ENCODE measurements around the gene NUTM1.

Gene NUTM1

DNA sequence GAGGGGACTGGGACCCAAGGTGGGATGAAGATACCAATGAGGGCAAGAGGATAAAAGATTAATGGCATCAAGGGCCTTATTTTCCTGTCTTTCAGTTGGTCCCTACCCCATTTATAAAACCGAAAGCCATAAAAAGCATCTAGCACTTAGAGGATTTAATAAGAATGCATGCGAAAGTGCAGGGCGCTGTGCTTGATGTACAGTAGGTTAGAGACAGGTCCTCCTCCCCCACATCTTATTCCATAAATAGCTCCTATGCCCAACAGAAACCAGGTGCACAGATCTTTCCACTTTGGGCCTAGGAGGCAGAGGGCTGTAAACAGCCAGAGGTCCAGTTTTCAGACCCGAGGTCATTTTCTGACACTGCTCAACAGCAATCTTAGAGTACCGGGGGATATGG, 22.7 kb downstream of the NUTM1 start:
- H3K9me3 ChIP-seq (ENCODE audit: insufficient read depth, low read depth, low read length), result no peaks in the 10 kb centered on the region
- H3K9ac ChIP-seq (ENCODE audit: low read depth, low read length, poor library complexity, severe bottlenecking), result peak overlapping the region; percentile 93
- H3K36me3 ChIP-seq (ENCODE audit: insufficient read depth, low read length), result peaks cover 5% of the 10 kb centered on the region; the same call in 1 of the 2 replicates
- peaks cover 36% of the 10 kb centered on the region for H3K4me1 ChIP-seq (ENCODE audit: insufficient read depth, low read length, poor library complexity, severe bottlenecking)
- H3K4me2 ChIP-seq (ENCODE audit: low read depth, low read length, poor library complexity, severe bottlenecking), result peak overlapping the region; percentile 86
- H3K79me2 ChIP-seq (ENCODE audit: insufficient read depth, low read length), result peaks cover 43% of the 10 kb centered on the region
- 0 out of 2 replicates have a peak overlapping the region, but pooled peaks have one; percentile 92 for H2AFZ ChIP-seq (ENCODE audit: low read length)
- no peak for TF ChIP-seq EZH2phosphoT487 (IDR thresholded peaks at IDR 0.05; ENCODE audit: borderline replicate concordance)
- TF ChIP-seq, protein P1, sequence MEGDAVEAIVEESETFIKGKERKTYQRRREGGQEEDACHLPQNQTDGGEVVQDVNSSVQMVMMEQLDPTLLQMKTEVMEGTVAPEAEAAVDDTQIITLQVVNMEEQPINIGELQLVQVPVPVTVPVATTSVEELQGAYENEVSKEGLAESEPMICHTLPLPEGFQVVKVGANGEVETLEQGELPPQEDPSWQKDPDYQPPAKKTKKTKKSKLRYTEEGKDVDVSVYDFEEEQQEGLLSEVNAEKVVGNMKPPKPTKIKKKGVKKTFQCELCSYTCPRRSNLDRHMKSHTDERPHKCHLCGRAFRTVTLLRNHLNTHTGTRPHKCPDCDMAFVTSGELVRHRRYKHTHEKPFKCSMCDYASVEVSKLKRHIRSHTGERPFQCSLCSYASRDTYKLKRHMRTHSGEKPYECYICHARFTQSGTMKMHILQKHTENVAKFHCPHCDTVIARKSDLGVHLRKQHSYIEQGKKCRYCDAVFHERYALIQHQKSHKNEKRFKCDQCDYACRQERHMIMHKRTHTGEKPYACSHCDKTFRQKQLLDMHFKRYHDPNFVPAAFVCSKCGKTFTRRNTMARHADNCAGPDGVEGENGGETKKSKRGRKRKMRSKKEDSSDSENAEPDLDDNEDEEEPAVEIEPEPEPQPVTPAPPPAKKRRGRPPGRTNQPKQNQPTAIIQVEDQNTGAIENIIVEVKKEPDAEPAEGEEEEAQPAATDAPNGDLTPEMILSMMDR (conservative IDR thresholded peaks at IDR 0.05; ENCODE audit: low read length), result no peak
- H3K9me2 ChIP-seq (replicated peaks; ENCODE audit: low read depth, low read length), result no peaks in the 10 kb centered on the region
- peak overlapping the region; percentile 92 for H3K4me3 ChIP-seq (ENCODE audit: low read length, poor library complexity, severe bottlenecking)
- H3F3A ChIP-seq (ENCODE audit: low read depth), result no peaks in the 10 kb centered on the region
- peaks cover 16% of the 10 kb centered on the region for H4K20me1 ChIP-seq (ENCODE audit: insufficient read depth, low read length, poor library complexity, severe bottlenecking)
- no peaks in the 10 kb centered on the region for H3K27me3 ChIP-seq (ENCODE audit: insufficient read depth, low read length, poor library complexity, severe bottlenecking)

DNA sequence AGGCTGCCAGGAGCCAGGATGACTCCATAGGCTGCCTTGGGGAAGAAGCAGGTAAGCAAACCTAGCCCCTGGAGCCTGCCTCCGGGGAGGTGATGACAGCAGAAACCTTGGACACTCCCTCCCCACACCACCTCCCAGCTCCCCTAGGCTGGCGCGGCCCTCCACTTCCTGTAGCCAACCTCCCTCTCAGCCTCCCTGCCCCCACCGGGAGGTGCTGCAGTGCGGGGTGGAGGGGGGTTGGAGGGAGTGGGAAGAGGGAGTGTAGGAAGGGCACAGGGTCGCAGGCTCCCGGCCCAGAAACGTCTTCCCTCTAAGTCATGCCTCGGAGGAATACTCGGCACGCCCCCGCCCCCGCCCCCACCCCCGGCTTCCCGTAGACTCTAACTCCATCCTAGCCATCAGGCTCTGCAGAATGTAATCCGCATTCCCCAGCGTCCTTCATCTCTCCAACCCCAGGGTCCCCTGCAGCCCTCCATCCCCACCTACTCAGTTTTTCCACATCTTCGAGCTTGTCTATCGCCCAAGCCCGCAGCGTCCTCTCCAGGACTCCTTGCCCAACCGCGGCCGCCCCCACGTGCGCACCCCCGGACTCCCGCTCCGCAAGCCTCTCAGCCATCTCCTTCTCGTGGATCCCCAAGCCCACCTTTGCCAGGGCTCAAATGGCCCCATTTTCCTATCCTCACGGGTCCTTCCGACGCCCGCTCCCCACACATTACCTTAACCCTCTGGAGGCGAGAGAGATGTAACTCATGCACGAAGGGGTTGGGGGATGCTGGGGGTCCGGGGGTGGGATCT, 23.4 kb downstream of the NUTM1 start:
- Histone ChIP-seq H3K4me1 (ENCODE audit: insufficient read depth, low read length, poor library complexity, severe bottlenecking) (peaks cover 36% of the 10 kb centered on the region), H3K27me3 (ENCODE audit: insufficient read depth, low read length, poor library complexity, severe bottlenecking) (no peaks in the 10 kb centered on the region), H3K9me3 (ENCODE audit: insufficient read depth, low read depth, low read length) (no peaks in the 10 kb centered on the region), H4K20me1 (ENCODE audit: insufficient read depth, low read length, poor library complexity, severe bottlenecking) (peaks cover 16% of the 10 kb centered on the region), H3K9ac (ENCODE audit: low read depth, low read length, poor library complexity, severe bottlenecking) (peak overlapping the region; percentile 93), H3K79me2 (ENCODE audit: insufficient read depth, low read length) (peaks cover 43% of the 10 kb centered on the region), H3F3A (ENCODE audit: low read depth) (no peaks in the 10 kb centered on the region), H3K36me3 (ENCODE audit: insufficient read depth, low read length) (no peaks in the 10 kb centered on the region), H3K4me2 (ENCODE audit: low read depth, low read length, poor library complexity, severe bottlenecking) (peak overlapping the region; percentile 86), H3K4me3 (ENCODE audit: low read length, poor library complexity, severe bottlenecking) (peak overlapping the region; percentile 92), H3K9me2 (replicated peaks; ENCODE audit: low read depth, low read length) (no peaks in the 10 kb centered on the region), H2AFZ (ENCODE audit: low read length) (peak overlapping the region; percentile 92)
- TF ChIP-seq, protein P1 (conservative IDR thresholded peaks at IDR 0.05; ENCODE audit: low read length), result no peak
- TF ChIP-seq EZH2phosphoT487 (IDR thresholded peaks at IDR 0.05; ENCODE audit: borderline replicate concordance), result no peak

- Histone ChIP-seq H3K9me2 (replicated peaks; ENCODE audit: low read depth, low read length) (no peaks in the 10 kb centered on the region), H3F3A (ENCODE audit: low read depth) (no peaks in the 10 kb centered on the region), H3K79me2 (ENCODE audit: insufficient read depth, low read length) (peaks cover 43% of the 10 kb centered on the region), H2AFZ (ENCODE audit: low read length) (peak within 1 kb of the TSS; percentile 92), H3K9me3 (ENCODE audit: insufficient read depth, low read depth, low read length) (no peaks in the 10 kb centered on the region), H3K4me2 (ENCODE audit: low read depth, low read length, poor library complexity, severe bottlenecking) (peak within 1 kb of the TSS; percentile 92), H3K4me1 (ENCODE audit: insufficient read depth, low read length, poor library complexity, severe bottlenecking) (peaks cover 36% of the 10 kb centered on the region), H3K9ac (ENCODE audit: low read depth, low read length, poor library complexity, severe bottlenecking) (peak within 1 kb of the TSS; percentile 93), H3K36me3 (ENCODE audit: insufficient read depth, low read length) (no peaks in the 10 kb centered on the region), H3K4me3 (ENCODE audit: low read length, poor library complexity, severe bottlenecking) (peak within 1 kb of the TSS; percentile 92), H3K27me3 (ENCODE audit: insufficient read depth, low read length, poor library complexity, severe bottlenecking) (no peaks in the 10 kb centered on the region), H4K20me1 (ENCODE audit: insufficient read depth, low read length, poor library complexity, severe bottlenecking) (peaks cover 16% of the 10 kb centered on the region)
- TF ChIP-seq EZH2phosphoT487 (IDR thresholded peaks at IDR 0.05; ENCODE audit: borderline replicate concordance), result no peak
- TF ChIP-seq, protein P1 (conservative IDR thresholded peaks at IDR 0.05; ENCODE audit: low read length), result peak; percentile 91
These were observed 24.3 kb downstream of the NUTM1 start, which contains the start of gene LPCAT4 for GRCh38 chr15:34367101-34368081. LPCAT4 (minus strand) TSS chr15:34367196; CDS start chr15:34367100, 96 bp downstream.
